Osteoblast (primary cell): ENCODE measurements around the gene ADGRB3. TPM values are rescaled to one million over a fixed set of nuclear protein-coding genes. Genes with fewer than 3 reads are reported as not detected.

Experiments
- DNase-seq: peaks from one replicate; pipeline ENCODE4 v3.0.0; 2011; ENCODE audit warnings: low spot score, mixed read lengths; ENCODE audit not compliant: insufficient read length; ENCODE audit errors: missing footprints
- H2AFZ ChIP-seq: 2 replicates; pipeline ENCODE4 v1.6.0; 2011; ENCODE audit warnings: mild to moderate bottlenecking, low read length
- H3K27ac ChIP-seq: 2 replicates; pipeline ENCODE4 v1.5.1; 2011; ENCODE audit warnings: mild to moderate bottlenecking, low read depth, low read length, moderate library complexity
- H3K27me3 ChIP-seq: 2 replicates; pipeline ENCODE4 v1.6.0; 2012; ENCODE audit warnings: mild to moderate bottlenecking, control low read depth, inconsistent platforms, low read length, moderate library complexity; ENCODE audit not compliant: insufficient read depth
- H3K36me3 ChIP-seq: 2 replicates; pipeline ENCODE4 v1.5.1; 2011; ENCODE audit warnings: mild to moderate bottlenecking, low read length, control low read depth, moderate library complexity; ENCODE audit not compliant: insufficient read depth
- H3K4me1 ChIP-seq: 2 replicates; pipeline ENCODE4 v1.5.1; 2011; ENCODE audit warnings: mild to moderate bottlenecking, low read length, control low read depth, moderate library complexity; ENCODE audit not compliant: insufficient read depth
- H3K4me2 ChIP-seq: 2 replicates; pipeline ENCODE4 v1.6.0; 2011; ENCODE audit warnings: mild to moderate bottlenecking, low read length; ENCODE audit not compliant: insufficient read depth
- H3K4me3 ChIP-seq: fragments of 200-600 bp; sonication (generic); 3 replicates; pipeline ENCODE4 v1.5.1; 2012; ENCODE audit warnings: mild to moderate bottlenecking, low read length, inconsistent platforms; ENCODE audit not compliant: insufficient read depth
- H3K79me2 ChIP-seq: 2 replicates; pipeline ENCODE4 v1.6.0; 2012; ENCODE audit warnings: mild to moderate bottlenecking, low read length, control low read depth, inconsistent platforms; ENCODE audit not compliant: insufficient read depth
- H3K9me3 ChIP-seq: 2 replicates; pipeline ENCODE4 v1.5.1; 2011; ENCODE audit warnings: low read depth, low read length, control low read depth
- H4K20me1 ChIP-seq: 2 replicates; pipeline ENCODE4 v1.6.0; 2012; ENCODE audit warnings: mild to moderate bottlenecking, low read length, control low read depth; ENCODE audit not compliant: insufficient read depth
- total RNA-seq: library from RNA; depleted of rRNA; stranded (reverse); fragments of >200 nt; gene quantifications from 2 replicates; pipeline ENCODE4 v1.2.3, GENCODE V29; 2012
- TF ChIP-seq, protein P1 (sequence below): IDR thresholded peaks from 2 replicates; pipeline ENCODE4 v1.5.1; 2011; ENCODE audit warnings: mild to moderate bottlenecking, low read depth, low read length, moderate library complexity; ENCODE audit errors: extremely low read depth

The ADGRB3 gene
- total RNA-seq, 1 donor: not detected

DNA sequence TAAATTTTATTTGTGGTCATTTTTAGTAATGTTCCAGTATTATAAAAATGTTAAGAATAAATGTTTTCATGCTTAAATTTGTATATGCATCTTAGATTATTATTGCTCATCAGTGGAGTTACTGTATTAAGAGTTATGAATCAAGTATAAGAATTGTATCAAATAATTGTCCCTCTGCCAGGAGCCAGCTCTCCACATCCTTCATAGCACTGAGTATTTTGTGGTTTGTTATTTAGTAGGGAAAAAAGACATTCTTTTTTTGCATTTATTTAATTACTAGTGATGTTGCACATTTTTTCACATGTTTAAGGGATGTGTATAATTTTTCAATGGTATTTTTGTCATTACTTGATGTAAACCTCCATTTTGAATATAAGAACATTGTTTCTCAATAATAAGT, 102.0 kb downstream of the ADGRB3 start:
- no peaks in the 10 kb centered on the region for H3K9me3 ChIP-seq
- no peaks in the 10 kb centered on the region for H3K79me2 ChIP-seq
- H2AFZ ChIP-seq: no peak overlapping the region
- no peaks in the 10 kb centered on the region for H3K36me3 ChIP-seq
- DNase-seq: no peak
- no peaks in the 10 kb centered on the region for H3K4me1 ChIP-seq
- no peak overlapping the region for H3K4me3 ChIP-seq
- no peak overlapping the region for H3K4me2 ChIP-seq
- no peaks in the 10 kb centered on the region for H4K20me1 ChIP-seq
- no peak overlapping the region for H3K27ac ChIP-seq
- no peaks in the 10 kb centered on the region for H3K27me3 ChIP-seq
- TF ChIP-seq, protein P1, sequence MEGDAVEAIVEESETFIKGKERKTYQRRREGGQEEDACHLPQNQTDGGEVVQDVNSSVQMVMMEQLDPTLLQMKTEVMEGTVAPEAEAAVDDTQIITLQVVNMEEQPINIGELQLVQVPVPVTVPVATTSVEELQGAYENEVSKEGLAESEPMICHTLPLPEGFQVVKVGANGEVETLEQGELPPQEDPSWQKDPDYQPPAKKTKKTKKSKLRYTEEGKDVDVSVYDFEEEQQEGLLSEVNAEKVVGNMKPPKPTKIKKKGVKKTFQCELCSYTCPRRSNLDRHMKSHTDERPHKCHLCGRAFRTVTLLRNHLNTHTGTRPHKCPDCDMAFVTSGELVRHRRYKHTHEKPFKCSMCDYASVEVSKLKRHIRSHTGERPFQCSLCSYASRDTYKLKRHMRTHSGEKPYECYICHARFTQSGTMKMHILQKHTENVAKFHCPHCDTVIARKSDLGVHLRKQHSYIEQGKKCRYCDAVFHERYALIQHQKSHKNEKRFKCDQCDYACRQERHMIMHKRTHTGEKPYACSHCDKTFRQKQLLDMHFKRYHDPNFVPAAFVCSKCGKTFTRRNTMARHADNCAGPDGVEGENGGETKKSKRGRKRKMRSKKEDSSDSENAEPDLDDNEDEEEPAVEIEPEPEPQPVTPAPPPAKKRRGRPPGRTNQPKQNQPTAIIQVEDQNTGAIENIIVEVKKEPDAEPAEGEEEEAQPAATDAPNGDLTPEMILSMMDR: no peak

DNA sequence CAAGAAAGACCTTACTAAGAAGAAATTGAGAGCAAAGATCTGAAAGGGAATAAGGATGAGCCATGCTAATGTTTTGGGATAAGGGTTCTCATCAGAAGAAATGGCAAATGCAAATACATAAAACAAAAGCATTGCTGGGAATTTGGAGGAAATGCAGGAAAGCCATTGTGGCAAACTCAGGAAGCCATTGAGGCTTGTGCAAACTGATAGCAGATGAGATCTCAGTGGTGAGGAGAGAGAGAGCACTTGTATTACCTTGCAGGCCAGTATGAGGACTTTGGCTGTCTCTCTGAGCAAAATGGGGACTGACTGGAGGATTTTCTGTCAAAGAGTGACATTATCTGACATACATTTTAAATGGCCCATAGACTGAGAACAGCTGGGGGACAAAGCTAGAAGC, 103.0 kb downstream of the ADGRB3 start:
- no peaks in the 10 kb centered on the region for H3K79me2 ChIP-seq
- no peaks in the 10 kb centered on the region for H3K27me3 ChIP-seq
- H3K36me3 ChIP-seq: no peaks in the 10 kb centered on the region
- no peak for DNase-seq
- H2AFZ ChIP-seq: no peak overlapping the region
- H4K20me1 ChIP-seq: no peaks in the 10 kb centered on the region
- TF ChIP-seq, protein P1: no peak
- H3K9me3 ChIP-seq: no peaks in the 10 kb centered on the region
- H3K4me3 ChIP-seq: no peak overlapping the region
- no peak overlapping the region for H3K4me2 ChIP-seq
- H3K4me1 ChIP-seq: no peaks in the 10 kb centered on the region
- H3K27ac ChIP-seq: no peak overlapping the region

DNA sequence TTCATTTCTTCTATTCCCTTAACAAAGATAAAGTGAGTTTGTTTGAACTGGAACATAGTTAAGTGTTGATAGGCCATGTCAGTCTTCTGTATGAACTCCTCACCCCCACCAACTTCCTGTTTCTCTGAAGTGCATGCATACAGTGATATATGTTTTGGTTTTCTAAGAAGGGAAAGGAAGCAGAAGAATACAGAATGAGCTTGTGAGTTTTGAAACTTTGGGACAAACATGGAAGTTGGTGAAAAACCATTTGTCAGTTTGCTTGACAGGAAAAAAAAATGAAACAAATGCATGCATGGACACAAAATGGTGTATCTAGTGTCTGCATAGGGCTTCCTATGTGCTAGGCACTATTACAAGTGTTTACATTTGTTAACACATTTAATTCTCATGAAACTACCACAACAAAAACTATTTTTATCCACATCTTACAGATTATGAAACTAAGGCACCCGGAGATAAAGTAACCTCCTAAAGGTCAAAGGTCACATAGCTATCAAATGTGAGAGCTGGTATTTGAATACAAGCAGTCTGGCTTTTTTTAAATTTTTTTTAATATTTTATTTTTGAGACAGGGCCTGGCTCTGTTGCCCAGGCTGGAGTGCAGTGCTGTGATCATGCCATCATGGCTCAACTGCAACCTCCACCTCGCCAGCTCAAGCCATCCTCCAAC, 105.9 kb downstream of the ADGRB3 start:
- Histone ChIP-seq H3K79me2 (no peaks in the 10 kb centered on the region), H3K4me2 (no peak overlapping the region), H3K36me3 (no peaks in the 10 kb centered on the region), H3K4me1 (no peaks in the 10 kb centered on the region), H3K27me3 (no peaks in the 10 kb centered on the region), H3K4me3 (no peak overlapping the region), H4K20me1 (no peaks in the 10 kb centered on the region), H3K9me3 (no peaks in the 10 kb centered on the region), H3K27ac (no peak overlapping the region), H2AFZ (no peak overlapping the region)
- DNase-seq: no peak
- TF ChIP-seq, protein P1: no peak

DNA sequence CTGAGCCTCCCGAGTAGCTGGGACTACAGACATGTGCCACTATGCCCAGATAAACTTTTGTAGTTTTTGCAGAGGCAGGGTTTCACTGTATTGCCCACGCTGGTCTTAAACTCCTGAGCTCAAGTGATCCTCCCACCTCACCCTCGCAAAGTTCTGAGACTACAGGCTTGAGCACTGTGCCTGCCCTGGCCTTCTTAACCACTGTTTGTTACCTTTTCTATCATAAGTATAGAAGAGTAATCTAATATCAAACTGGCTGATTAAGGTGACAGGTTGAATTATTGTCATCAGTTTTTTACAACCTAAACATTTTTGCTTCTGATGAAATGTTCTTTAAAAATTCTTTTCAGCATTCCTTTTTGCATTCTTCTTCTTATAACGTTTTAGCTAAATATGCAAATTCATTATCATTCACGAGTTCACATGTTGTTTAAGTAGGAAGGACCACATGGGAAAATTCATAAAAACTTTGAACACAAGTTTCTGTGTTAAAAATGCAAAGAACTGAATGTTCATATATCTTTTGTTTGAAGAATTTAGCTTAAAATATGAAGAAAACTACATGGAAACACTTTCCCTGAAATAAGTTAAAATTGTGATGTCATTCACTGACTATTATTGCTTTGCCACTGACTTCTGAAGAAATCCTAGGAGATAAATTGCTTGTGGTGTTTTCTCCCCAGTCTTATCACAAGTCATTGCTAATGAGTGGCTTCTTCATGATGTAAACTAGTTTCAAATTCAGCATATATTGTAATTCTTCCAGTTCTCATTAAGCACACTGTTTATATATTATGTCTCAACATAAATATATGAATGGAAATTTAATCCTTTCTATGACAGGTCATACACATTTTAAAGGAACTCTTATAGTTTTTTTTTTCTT, 106.7 kb downstream of the ADGRB3 start:
- Histone ChIP-seq H2AFZ (no peak overlapping the region), H3K4me2 (no peak overlapping the region), H3K4me3 (no peak overlapping the region), H3K27me3 (no peaks in the 10 kb centered on the region), H3K36me3 (no peaks in the 10 kb centered on the region), H3K9me3 (no peaks in the 10 kb centered on the region), H3K4me1 (no peaks in the 10 kb centered on the region), H3K27ac (no peak overlapping the region), H4K20me1 (no peaks in the 10 kb centered on the region), H3K79me2 (no peaks in the 10 kb centered on the region)
- DNase-seq: no peak
- TF ChIP-seq, protein P1: no peak
